COLO829 (cell line): Measurements from ENCODE around the gene VSTM2B.
"Not testable (repeated sequence)": the region's sequence is repeated elsewhere in the genome, so short reads cannot be mapped to it uniquely, and the experiment has no call there.

Experiments
- DNase-seq: peaks from one replicate; pipeline ENCODE4 v3.0.0; 2012; ENCODE audit warnings: low spot score

VSTM2B gene

DNA sequence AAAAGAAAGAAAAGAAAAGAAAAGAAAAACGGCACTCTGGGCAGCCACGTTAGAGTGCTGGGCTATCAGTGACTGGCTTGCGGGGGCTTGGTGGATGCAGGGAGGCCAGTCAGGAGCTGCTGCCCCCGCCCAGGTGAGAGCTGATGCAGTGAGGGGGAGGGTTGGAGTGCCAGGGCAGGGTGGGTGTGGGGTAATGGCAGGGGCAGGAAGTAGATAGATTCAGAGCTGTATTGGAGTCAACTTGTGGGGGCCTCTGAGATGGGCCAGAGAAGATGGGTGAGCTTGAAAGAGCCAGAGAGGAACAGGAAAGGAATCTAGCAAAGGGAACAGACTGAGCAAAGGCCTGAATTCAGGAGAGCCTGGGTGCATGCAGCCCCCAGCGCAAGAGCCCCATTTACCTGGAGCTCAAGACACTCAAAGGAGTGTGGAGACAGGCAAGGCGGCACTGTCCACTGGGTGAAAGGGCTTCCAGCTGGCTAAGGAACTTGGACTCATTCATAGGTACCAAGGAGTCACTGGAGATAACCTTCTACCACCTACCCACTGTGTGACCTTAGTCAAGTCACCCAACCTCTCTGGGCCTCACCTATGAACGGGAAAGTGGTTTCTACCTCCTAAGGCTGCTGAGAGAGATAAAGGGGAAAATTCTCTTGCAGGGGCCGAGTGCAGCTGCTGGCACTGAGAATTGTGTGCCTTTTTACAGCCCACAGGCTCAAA, 20.2 kb downstream of the VSTM2B start:
- no peak for DNase-seq

DNA sequence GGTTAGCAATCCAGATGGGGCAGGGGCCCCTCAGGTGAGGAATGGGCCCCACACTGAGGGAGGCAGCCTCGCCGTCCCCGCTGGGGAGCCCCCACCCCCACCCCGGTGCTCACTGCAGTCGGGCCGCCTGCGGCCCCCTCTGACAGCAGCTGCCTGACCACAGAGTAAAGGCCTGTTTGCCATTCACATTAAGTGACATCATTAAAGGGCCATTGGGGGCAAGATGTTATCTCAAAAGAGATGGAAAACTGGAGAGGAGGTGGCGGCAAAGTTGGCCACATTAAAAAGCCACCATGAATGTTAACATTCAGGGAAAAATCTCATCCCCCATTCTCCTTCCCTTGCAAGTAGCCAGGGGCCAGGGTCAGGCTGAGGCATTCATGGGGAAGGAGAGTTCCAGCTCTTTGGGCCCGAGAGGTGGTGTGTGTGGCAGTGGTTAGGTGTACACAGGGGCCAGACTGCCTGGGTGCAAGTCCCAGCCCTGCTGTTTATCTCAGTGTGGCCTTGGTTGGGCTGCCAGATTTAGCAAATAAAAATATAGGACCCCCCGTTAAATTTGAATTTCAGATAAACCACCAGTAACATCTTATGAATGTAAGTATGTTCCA, 20.9 kb downstream of the VSTM2B start:
- no peak for DNase-seq

DNA sequence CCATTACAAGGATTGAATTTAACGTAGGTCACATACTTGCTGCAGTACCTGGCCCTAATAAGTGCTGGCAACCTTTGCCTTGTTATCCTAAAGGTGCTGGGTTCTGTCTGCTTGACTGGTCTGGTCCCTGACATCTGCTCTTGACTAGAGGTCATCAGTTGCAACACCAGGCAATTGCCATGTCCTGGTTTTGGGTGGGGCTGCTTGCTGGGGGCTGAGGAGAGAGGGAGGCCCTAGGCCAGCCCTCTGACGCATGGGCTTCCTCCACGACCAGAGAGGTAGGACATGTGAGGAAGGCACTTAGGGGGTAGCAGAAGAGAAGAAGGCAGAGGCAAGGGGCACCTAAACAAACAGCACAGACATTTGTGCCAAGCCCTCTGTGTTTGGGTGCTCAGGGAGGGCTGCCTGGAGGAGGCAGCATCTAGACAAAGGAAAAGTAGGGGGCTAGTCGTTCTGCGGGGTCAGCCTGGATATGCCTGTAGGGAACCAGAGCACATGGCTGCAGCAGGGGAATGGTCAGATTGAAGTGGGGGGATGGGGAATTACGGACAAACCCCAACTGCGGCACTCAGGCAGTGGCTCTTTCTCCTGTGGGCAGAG, 21.7 kb downstream of the VSTM2B start:
- no peak for DNase-seq

DNA sequence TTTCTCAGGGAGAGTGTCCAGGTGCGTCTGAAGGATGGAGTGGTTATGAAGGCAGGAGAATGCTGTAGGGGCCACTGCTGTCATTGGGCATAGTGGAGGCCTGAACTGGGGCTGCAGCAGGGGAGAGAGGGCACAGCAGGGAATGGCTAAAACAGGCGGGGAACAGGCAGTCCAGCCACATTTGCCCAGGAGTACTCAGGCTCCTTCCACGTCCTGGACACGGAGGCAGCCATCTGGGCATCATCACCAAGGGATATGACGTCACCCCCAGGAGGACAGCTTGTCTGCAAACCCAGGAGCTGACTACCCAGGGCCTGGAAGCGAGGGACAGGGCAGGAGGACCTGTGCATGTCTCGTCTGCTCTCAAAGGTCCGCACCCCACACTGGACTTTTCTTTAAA, 22.2 kb downstream of the VSTM2B start:
- DNase-seq = no peak

GRCh38 chr19:29548483-29549085, 22.8 kb downstream of the VSTM2B start:
- DNase-seq = no peak

DNA sequence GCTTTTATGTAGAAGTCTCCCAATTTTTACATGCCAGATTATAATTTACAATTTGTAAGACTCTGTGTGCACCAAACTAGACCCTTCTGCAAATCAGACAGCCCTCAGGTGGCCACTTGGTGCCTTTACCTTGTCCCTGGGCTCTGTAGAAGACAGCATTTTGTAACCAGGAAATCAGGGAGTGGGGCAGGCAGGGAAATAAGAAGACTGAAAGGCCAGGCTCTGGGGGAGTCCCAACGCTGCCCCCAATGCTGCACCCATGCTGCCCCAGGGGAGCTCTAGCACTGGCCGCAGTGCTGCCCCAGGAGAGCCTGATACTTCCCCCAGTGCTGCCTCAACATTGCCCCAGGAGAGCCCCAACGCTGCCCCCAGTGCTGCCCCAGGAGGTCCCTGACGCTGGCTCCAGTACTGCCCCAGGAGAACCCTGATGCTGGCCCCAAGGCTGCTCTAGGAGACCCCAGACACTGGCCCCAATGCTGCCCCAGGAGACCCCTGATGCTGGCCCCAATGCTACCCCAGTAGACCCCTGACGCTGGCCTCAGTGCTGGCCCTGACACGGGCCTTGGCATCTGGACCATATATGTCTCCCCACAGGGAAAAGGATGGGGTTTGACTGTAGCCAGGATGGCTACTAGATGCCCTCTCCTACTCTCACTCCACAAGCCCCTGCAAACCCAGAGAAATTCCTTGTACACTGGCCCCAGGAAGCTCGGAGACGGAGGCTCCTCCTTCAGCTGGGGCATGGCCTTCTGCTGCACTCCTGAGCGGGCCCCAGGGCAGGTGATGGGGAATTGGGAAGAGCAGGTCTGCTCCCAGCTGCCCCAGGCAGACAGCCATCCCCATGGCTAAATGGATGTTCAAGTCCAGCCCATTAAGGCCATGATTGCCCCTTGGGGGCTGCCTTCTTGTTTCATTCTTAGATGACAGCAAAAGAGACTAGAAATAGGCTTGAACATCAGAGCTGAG, 23.6 kb downstream of the VSTM2B start:
- DNase-seq = no peak

GRCh38 chr19:29550896-29551295, 25.1 kb downstream of the VSTM2B start:
- no peak for DNase-seq

DNA sequence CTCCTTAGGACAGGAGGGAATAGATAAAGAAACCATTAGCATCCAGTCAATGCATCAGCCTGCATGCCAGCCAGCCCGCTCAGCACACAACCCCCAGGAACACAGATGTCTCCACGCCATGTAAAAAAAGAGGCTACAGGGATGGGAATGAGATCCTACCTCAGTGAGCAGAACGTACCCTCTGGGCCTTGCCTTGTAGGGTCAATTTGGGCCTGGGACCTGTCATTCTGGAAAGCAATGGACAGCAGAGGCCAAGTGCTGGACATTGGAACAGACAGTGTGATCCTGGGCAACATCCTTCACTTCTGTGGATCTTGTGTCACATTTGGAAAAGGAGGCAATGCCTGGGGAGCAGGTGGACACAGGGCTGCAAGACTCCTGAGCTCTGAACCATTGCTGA, 26.0 kb downstream of the VSTM2B start:
- DNase-seq = no peak

GRCh38 chr19:29552454-29553280, 26.9 kb downstream of the VSTM2B start:
- no peak for DNase-seq

DNA sequence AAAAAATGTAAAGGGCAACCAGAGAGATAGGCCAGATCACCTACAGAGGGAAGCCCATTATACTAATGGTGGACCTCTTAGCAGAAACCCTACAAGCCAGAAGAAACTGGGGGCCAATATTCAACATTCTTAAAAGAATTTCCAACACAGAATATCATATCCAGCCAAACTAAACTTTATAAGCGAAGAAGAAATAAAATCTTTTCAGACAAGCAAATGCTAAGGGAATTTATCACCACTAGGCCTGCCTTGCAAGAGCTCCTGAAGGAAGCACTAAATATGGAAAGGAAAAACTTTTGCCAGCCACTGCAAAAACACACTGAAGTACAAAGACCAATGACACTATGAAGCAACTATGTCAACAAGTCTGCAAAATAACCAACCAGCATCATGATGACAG, 28.4 kb downstream of the VSTM2B start:
- no peak for DNase-seq

- DNase-seq = not testable (repeated sequence)
Observed at GRCh38 chr19:29559110-29559509, 33.3 kb downstream of the VSTM2B start.

DNA sequence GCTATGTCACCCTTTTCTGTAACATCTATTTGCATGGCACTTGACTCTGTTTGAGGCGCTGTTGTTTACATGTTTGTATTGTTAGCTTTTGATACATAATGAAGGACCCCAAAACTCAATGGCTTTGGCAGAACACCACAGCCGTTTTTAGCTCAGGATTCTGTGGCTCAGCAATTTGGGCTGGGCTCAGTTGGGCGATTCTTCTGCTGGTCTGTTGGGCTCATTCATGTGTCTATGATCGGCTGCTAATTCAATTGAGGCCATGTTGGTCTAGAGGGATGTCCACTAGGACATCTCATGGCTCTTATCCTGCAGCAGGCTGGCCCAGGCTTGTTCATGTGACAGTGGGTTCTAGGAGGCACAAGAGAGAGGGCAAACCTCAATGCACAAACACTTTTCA, 33.9 kb downstream of the VSTM2B start:
- DNase-seq = no peak

DNA sequence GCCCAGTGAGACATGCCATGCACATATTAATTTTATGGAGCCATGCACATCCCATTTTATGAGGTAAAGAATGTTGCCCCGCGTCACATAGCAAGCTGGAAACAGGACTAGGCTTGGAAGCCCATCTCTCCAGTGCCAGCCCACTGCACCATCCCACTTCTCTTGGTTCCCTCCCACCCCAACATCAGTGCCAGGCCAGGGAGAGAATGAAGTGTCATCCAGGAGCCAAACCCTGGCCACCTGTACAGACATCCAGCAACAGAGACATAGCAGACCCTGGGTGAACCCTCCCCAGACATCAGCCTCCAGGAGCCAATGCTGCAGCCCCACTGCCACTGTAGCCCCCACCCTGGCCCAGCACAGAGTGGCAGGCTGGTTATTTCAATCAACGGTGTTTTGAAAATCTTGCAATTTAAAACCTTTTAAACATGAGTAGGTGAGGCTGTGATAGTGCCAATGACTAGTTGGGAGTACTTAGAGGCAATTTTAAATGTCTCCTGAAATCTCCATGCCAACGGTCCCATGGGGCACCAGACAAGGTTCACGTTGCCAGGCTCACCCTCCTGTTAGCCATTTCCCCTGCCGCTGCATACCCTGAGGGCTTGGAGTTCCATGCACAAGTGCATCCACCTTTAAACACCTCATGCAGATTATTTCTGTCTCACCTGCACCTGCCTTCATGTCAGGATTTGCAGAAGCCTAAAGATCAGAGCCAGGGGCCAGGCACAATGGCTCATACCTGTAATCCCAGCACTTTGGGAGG, 34.7 kb downstream of the VSTM2B start:
- no peak for DNase-seq

- no peak for DNase-seq
Observed at GRCh38 chr19:29561601-29562000, 35.8 kb downstream of the VSTM2B start.

- DNase-seq = no peak
Observed at GRCh38 chr19:29562299-29563297, 36.8 kb downstream of the VSTM2B start.

DNA sequence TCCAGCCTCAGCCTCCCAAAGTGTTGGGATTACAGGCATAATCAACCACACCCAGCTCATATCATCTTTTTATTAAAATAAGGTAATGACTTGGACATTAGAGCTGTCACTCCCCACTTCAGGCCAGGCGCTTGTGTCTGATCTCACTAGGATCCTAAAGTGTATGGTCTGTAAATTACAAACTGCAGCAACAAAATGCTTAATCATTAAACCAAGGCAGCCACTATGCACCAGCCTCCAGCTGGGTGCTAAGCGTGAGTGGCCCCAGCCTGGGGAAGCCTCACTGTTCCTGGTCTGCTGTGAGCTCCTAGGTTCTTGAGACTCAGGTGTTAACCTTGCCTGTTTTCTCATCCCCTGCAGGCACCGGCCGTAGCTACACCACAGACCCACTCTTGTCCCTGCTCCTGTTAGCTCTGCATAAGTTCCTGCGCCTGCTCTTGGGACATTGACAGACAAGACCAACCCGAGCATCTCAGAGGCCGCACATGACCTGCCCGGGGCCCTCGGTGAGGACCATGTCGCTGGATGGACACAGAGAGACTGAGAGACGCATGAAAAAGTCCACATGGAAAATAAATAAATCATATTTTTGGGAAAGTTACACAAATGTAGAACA, 37.8 kb downstream of the VSTM2B start:
- DNase-seq = no peak

DNA sequence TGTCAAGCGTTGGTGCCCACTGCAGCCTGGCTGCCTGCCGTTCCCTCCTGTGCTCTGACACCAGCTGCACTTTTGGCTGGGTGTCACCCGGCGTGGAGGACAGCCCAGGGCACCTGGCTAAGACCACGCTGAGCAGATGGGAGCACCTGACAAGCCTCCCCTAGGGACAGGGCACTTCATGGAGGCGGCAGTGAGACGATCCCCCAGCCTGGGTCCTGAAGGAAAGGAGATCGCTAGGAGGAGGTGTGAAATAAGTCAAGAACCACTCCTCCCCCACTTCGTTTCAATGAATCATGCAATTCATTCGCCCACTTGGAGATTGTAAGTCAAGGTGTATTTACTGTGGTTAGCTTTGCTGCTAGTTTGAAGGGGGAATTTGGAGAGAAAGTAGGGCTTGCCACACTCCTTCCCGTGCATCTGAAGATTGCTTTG, 38.8 kb downstream of the VSTM2B start:
- no peak for DNase-seq

DNA sequence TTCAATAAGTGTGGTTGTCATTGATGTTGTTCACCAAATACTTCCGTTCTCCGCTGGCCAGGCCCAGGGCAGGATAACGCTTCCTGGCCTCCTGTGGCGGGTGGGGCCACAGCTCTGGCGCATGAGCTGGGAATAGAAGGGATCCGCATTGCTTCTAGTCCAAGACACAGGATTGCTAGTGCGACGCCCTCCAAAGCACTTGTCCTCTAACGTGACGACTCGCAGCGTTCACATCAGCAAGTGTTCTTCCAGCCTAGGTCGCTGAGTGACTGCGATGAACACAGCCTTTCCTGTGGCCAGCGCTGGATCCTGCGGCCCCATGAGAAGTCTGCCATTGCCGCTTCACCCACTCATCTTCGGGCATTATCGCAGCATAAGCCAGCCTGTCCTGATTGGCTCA, 39.4 kb downstream of the VSTM2B start:
- DNase-seq = no peak
